Ishikawa (cell line): ENCODE results near the gene PAFAH2.

Experiments
- CEBPB ChIP-seq: IDR thresholded peaks from 2 replicates; pipeline ENCODE4 v1.6.1; 2012
- EP300 ChIP-seq: IDR thresholded peaks from 2 replicates; pipeline ENCODE4 v1.6.1; 2012; ENCODE audit warnings: borderline replicate concordance
- TAF1 ChIP-seq: IDR thresholded peaks from 2 replicates; pipeline ENCODE4 v1.6.1; 2012; ENCODE audit warnings: low read depth, mild to moderate bottlenecking
- YY1 ChIP-seq: IDR thresholded peaks from 2 replicates; pipeline ENCODE4 v1.6.1; 2012; ENCODE audit warnings: low read depth

GRCh38 chr1:25997828-25998761, at the start of gene PAFAH2:
- TF ChIP-seq TAF1 (peak; percentile 92), EP300 (peak; percentile 81; the same call in 1 of the 2 replicates), CEBPB (peak; percentile 90), YY1 (peak; percentile 89)
